HG03139 (cell line): Measurements from ENCODE around the gene C2orf72.
"Not testable (repeated sequence)": the region's sequence is repeated elsewhere in the genome, so short reads cannot be mapped to it uniquely, and the experiment has no call there.

Source experiments
- ATAC-seq: cut with Tn5 transposase; IDR thresholded peaks from one replicate; pipeline ENCODE4 v1.9.1; 2021; ENCODE audit not compliant: unreplicated experiment

The C2orf72 gene

DNA sequence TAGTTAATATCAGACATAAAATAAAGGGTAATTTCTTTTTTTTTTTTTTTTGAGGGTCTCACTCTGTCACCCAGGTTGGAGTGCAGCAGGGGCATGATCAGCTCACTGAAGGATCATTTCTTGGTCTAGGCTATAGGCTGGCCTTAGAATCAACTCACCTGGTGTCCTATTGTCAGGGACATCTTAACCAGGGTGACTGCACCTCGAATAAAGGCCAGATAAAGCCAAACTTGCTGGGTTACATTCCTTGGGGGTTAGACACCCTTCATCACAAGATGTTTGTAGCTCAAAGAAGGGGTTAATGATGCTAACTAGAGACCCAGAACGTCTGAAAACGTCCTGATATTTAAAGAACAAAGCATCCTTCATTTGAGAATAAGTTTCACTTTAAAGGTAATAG, 23.5 kb upstream of the C2orf72 start:
- no peak for ATAC-seq

DNA sequence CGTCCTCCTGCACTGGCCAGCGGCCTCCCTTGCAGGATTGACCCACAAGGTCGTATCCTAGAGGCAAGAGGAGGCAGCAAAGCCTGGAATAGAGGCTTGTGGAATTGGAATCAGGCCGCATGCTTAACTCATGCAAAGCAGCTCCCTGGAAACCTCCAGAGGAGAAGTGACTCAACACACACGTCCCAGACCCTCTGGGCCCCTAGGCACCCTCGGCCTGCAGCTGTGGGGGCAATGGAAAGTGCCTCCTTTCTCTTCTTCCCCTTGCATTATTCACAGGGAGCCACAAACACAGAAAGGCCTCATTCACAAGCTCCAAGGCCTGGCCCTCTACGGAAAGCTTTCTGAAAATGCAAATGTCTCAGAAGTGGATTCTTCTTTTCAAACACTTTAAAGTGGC, 21.8 kb upstream of the C2orf72 start:
- no peak for ATAC-seq

DNA sequence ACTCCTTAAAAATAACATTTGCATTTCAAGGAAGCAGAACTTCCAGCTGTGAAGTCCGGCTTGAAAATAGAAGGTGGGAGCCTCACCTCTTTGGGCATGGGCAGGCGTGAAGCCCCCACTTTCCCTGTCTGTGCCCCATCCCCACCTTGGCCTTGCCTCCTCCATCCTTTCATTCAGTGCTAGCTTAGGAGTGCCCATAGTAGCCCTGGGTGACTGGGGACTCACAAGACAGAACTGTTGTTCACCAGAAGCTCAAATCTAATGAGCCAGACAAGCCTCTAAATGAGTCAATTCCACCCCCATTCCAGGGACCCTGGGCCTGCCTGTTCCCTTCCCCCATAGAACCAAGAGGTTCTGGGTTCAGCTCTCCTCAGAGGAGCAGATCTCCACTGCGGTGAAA, 21.4 kb upstream of the C2orf72 start:
- no peak for ATAC-seq

DNA sequence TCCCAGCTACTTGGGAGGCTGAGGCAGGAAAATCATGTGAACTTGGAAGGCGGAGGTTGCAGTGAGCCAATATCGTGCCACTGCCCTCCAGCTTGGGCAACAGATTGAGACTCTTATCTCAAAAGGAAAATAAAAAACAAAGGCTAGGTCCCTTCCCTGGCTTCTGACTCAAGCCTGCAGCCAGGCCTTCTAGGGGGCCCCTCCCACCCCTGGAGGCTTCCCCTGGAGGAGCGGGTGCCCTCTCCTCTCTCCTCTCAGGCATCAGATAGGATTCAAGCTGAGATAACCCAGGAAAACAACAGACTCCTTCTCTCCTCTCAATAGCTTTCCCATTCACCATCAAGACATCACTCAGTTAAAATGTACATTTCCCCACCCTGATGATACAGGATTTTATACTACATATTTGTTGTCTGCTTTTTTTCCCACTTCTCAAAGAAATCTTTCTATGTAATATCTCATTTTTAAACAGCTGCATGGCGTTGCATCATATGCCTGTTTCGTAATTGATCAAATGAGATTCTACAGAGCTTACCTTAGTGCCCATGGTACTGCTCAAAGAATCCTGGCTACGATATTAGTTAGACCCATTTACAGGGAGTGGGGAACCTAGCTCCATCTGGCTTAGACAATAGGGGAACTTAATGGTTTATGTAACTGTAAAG, 20.6 kb upstream of the C2orf72 start:
- ATAC-seq = no peak

DNA sequence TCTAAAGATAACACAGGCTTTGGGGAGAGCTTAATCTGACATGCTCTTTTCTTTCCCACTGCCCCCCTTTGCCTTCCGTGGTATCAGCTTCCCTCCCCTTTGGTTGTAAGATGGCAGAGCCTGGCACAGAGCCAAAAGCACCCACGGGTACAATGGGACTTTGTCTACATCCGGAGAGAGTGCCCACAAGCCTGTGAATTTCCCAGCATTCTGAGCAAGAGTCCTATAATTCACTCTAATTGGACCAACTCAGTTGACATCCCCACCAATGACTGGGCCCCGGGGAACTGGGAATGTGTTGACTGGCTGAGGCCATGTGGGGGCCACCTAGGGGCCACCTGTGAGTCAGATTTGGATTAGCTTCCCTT, 20.1 kb upstream of the C2orf72 start:
- no peak for ATAC-seq

DNA sequence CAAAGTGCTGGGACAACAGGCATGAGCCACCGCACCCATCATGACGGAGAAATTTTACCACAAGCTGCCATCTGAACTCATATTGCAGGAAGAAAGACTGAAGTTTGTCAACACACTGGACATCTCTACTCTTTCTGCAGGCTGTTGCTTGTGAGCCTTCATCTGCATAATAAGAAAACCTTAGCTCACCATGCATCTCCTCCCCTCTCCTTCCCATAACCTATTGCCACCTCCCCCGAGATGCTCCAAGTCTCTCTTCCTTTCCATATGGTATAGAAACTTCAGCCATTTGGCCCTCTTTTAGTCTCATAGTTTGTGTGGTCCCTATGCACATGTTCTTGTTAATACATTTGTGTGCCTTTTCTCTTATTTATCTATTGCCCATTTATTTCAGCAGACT, 19.1 kb upstream of the C2orf72 start:
- no peak for ATAC-seq

DNA sequence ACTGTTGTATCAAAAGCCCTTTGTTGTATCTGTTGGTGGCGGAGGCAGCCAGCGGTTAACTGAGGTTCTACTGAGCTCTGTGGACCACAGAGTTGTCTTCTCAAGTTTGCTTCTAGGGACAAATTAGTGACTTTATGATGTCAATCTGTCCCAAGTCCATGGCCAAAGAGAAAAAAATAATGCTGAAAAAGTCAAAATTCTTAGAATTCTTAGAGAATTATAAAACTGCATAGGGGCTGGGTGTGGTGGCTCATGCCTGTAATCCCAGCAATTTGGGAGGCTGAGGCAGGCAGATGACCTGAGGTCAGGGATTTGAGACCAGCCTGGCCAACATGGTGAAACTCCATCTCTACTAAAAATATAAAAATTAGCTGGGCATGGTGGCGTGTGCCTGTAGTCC, 12.3 kb upstream of the C2orf72 start:
- ATAC-seq = not testable (repeated sequence)

DNA sequence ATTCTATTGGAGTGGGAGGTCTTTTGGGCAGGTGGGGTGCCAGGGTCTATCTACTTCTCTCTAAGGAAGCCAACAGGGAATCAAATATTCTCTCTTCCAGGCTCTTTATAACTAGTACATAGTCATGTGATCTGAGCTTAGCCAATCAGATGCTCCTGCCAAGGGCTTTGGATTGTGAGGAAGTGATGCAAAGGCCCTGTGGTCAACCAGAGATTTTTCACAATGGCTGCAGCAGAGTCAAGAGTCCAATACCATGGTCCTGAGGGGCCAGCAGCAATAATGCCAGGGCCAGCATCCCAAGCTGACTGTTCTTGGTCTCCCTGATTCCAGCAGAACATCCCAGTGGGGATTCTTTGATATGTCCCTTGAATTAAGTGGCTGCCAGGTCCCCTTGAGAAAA, 8.4 kb upstream of the C2orf72 start:
- ATAC-seq = no peak

DNA sequence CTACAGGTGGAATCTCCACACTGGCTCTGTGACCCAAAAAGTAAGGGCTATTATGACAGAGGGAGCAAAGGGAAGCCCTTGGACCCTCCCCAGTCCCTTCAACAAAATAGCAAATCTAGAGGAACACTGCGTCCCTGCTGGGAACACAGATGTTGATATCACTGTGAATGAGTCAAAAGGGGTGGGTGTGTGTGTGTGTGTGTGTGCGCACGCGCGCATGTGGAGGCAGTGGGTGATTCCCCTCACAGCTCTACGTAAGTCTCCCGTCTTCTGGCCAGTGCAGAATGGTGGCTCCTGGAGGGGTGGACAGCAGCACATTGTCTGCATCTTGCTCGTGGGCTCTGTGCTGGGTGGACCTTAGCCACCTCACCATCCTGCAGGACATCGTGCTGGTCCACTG, 7.8 kb upstream of the C2orf72 start:
- no peak for ATAC-seq

DNA sequence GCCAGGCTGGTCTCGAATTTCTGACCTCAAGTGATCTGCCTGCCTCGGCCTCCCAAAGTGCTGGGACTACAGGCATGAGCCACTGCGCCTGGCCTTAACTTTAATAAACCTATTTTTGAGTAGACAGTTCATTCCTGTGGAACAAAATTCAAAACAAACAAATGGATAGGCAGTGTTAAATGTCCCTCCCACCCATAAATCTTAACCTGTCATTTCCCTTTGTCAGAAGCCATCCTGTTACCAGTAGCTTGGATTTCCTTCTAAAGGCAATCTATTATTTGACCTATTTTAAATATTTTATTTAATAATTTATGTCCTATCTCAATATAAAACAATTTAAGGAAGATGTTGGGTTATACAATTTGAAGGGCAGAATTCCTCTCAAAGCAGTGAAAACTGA, 6.6 kb upstream of the C2orf72 start:
- no peak for ATAC-seq

DNA sequence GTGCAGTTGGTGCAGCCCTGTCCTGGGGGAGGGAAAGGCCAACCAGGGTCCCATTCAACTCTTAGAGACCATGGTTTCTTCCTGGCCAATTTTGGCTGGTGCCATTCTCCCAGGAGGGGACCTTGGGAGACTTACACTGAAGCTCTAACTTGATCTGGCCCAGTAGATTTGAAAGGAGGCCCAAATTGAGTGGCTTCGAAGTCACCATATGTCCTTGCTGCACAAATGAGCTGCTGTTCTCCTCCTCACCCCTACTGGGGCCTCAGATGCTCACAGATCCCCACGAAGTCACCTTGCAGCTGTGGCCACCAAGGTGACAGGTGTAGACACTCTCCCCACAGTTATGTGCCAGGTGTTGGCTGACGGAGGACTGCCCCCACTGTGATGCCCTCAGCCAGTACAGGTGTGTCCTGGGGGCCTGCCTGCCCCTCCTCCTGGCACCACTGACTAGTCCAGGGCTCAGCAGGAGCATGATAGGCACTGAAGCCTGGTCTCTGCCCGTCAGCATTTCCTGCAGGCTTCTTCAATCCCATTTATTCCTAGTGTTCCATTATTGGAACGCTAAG, 4.7 kb upstream of the C2orf72 start:
- ATAC-seq = no peak

DNA sequence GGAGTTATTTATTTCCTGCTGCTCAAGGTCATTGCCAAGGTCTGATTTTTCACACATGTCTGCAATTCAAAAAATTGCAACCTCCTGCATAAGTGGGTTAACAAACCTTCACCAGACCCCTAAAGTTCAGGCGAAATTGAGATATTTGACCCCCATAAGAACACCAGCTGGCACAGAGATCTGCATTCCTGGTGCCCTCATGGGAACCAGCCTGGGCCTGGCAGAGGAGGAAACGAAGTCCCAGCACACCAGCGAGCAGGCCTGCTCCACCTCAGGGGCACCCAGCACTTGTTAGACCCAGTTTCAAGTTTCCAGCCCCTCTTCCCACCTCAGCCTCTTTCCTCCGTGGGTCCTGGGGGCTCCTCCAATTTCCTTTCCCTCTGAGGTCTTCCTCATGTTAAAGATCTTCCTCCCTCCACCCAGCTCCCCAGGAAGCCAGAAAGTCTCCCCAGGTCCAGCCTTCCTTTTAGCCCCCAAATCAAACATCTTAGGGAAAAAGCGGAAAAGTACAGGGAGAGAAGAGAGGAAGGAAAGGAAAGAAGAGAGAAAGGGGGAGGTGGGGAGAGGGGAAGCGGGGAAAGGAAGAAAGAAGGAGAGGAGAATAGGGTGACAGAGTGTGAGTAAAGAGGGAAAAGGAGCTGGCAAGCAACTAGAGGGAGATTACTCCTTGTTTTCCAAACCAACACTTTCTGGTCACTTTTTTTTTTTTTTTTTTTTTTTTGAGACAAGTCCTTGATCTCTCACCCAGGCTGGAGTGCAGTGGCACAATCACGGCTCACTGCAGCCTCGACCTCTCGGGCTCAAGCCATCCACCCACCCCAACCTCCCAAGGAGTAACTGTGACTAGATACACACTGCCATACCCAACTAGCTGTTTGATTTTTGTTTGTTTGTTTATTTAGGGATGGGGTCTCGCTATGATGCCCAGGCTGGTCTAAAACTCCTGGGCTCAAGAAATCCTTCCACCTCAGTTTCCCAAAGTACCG, 3.9 kb upstream of the C2orf72 start:
- no peak for ATAC-seq

DNA sequence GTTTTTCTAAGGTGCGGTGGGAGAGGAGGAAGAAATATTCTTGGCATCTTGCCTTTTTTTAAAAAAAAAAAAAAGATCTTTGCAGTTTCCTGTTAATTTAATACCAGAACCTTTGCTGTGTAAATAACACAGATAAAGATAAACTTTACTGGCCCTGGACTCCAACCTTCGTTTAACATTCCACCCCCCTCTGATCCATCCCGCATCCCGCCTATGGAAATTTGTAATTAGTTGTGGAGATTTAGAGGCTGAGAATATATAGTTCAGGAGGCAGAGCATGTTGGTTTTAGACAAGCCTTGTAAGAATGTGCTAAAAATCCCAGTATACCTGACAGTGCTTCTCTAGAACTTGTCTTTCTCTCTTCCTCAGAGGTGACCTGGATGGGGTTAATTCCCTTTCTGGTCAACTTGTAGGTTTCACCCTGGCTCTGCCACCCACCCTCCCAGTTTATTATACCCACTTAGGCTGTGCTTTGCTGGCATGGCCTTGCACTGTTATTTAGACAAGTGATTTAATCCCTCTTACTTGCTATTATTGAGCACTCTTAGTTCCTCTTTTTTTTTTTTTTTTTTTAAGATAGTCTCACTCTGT, 2.9 kb upstream of the C2orf72 start:
- no peak for ATAC-seq

DNA sequence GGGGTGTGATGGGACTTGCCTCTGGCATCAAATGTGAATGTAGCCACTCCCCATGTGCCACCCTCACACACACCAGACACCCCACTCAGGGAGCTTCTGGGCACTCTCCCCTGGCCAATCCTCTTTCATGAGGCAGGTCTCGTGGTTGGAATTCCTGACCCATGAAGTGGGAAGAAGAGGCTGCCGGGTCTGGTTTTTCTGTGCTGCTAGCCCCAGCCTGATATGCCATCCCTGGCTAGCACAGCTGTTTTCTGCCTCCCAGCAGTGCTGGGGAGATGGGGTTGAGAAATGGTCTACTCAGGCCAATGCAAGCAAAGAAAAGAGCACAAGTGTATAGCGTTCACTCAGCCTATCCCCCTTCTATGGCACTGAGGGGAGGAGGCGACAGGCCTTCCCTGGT, 1.2 kb upstream of the C2orf72 start:
- ATAC-seq = no peak

DNA sequence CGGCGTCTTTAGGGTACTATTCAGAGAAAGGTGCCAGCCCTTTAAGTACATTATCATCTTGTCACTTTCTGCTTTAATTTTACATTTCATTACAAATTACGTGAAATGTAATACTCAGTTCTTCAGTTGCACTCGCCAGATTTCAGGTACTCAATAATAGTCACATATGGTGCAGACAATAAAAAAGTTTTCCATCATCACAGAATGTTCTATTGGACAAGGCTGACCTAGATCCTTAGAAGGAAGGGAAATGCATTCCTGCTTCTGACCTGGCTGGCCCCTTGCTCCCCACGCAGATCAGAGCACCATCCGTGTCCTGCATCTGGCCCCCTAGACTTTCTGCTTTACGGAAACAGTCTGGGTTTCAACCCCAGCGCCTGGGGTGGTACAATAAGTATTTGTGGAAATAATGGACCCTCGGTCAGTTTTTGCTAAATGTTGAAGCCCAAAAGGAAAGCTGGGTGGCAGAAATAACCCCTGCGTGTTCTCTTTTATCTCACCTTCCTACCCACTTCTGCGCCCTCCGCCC, 681 bp upstream of the C2orf72 start:
- ATAC-seq = no peak

DNA sequence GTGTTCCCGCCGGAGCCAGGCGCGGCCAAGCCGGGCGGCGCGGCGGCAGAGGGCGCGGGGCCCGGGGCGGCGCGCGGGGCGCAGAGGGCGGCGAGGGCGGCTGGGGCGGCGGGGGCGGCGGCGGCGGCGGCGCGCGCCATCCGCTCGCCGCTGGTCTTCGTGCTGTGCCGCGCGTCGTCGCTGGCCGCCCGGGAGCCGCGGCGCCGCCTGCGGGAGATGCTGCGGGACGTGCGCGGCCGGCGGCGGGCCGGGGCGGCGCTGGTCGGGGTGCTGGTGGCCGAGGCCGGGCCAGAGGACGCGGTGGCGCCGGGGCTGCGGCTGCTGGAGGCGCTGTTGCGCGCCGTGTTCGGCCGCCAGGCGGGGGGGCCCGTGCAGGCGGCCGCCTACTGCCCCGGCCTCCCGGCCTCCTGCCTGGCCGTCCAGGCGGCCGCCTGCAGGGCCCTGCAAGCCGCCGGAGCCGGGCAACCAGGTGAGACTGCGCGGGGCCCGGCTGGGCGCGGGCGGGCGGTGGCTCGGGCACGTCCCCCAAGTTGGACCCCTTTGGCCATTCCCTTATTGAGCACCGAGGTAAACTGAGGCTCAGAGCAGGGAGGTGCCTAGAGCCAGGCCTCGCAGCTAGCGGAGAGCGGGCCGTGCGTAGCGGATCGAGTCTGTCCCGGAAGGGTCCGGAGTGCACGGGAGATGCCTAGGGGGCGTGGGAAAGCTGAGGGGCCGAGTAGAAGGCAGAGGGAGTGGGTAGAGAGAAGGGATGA, 584 bp downstream of the C2orf72 start:
- no peak for ATAC-seq

DNA sequence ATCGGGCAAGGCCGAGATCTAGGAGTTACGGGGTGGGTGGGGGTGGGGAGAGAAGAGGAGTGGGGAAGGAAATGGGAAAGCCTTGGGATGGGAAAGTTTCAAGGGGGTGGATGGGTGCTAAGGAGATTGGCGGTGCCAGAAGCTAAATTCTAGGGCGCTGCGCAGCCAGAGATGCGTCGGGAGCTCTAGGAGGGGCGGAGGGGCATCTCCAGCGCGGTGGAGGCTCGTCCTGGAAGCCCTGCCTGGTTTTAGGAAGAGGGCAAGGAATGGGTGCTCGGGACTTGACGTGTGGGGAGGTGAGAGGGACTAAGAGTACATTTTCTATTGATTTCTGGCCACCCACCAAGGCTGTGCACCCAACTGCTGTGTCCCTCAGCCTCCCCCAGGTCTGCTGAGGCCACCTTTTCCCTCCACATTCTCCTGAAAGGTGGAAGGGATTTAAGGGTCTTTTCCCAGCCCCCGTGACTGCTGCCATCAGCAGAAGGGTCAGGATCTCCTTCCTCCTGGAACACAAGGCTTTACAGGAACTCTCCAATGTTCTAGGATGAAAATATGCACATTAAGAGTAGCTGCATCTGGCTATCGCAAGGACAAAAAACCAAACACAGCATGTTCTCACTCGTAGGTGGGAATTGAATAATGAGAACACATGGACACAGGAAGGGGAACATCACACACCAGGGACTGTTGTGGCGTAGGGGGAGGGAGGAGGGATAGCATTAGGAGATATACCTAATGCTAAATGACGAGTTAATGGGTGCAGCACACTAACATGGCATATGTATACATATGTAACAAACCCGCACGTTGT, 1.4 kb downstream of the C2orf72 start:
- no peak for ATAC-seq

DNA sequence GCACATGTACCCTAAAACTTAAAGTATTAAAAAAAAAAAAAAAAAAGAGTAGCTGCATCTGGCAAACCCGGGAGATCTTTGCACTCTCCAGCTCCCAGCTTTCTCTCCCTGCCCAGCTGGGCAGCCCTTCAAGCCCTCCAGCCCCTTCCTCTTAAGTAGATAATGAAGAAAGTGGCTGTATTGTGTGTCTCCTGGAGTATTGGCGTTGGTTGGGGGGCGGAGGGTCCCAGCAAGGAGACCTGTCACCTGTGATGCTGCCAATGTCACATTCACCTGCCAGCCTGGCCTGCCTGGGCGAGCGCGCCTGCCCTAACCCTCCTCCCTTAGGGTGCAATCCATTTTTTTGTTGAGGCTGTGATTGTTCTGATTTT, 2.0 kb downstream of the C2orf72 start:
- no peak for ATAC-seq

DNA sequence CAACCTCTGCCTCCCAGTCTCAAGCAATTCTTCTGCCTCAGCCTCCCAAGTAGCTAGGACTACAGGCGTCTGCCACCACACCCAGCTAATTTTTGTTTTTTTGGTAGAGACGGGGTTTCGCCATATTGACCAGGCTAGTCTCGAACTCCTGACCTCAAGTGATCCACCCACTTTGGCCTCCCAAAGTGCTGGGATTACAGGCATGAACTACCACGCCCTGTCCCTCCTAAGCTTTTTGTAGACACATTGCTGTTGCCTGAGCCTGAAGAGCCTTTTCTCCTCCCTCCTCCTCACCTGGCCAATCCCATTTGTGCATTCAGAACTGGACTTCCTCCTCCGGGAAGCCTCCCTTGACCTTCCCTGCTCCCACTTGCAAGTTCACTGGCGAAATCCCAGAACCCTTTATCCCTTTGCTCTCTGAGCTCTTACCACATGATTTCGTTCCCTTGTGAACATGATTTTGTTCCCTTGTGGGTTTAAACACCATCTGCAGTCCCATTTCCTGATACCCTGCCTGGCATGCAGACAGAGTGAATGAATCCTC, 2.6 kb downstream of the C2orf72 start:
- ATAC-seq = no peak
